GM21723 (cell line): ENCODE data around the gene TTC12.

Experiments
- ATAC-seq: cut with Tn5 transposase; IDR thresholded peaks from one replicate; pipeline ENCODE4 v1.9.1; 2021; ENCODE audit warnings: mild to moderate bottlenecking, moderate library complexity; ENCODE audit not compliant: unreplicated experiment

TTC12 gene

GRCh38 chr11:113400631-113401230 is 86.3 kb downstream of the TTC12 start:
- ATAC-seq = no peak

- ATAC-seq = no peak
Observed at GRCh38 chr11:113401718-113402117, 87.3 kb downstream of the TTC12 start.

- ATAC-seq = no peak
Observed at GRCh38 chr11:113404859-113405430, 90.6 kb downstream of the TTC12 start.

GRCh38 chr11:113405724-113406478 is 91.5 kb downstream of the TTC12 start:
- no peak for ATAC-seq

GRCh38 chr11:113407163-113407562 is 92.8 kb downstream of the TTC12 start:
- ATAC-seq = no peak

GRCh38 chr11:113408206-113408605 is 93.8 kb downstream of the TTC12 start:
- ATAC-seq = no peak

- ATAC-seq = no peak
Observed at GRCh38 chr11:113408887-113409286, 94.5 kb downstream of the TTC12 start.

- ATAC-seq = no peak
Observed at GRCh38 chr11:113409526-113409925, 95.1 kb downstream of the TTC12 start.

- ATAC-seq = no peak
Observed at GRCh38 chr11:113410414-113411135, 96.2 kb downstream of the TTC12 start.

- ATAC-seq = no peak
Observed at GRCh38 chr11:113411536-113411935, 97.2 kb downstream of the TTC12 start.

GRCh38 chr11:113412675-113413074 is 98.3 kb downstream of the TTC12 start:
- ATAC-seq = no peak

GRCh38 chr11:113415343-113415742 is 101.0 kb downstream of the TTC12 start:
- ATAC-seq = no peak
